ENCODE measurements around the gene BLID.

BLID gene

GRCh38 chr11:122081073-122081472 lies 34.9 kb downstream of the BLID start:
- no peak for DNase-seq (ENCODE audit: low spot score)

- DNase-seq (ENCODE audit: low spot score): no peak
Observed at GRCh38 chr11:122077459-122077858, 38.6 kb downstream of the BLID start.

- no peak for DNase-seq (ENCODE audit: low spot score)
Observed at GRCh38 chr11:122076512-122077120, 39.4 kb downstream of the BLID start.

- DNase-seq (ENCODE audit: low spot score): no peak
Observed at GRCh38 chr11:122075016-122075415, 41.0 kb downstream of the BLID start.

GRCh38 chr11:122074022-122074421 lies 42.0 kb downstream of the BLID start:
- no peak for DNase-seq (ENCODE audit: low spot score)

GRCh38 chr11:122071709-122072202 lies 44.3 kb downstream of the BLID start:
- DNase-seq (ENCODE audit: low spot score): no peak

GRCh38 chr11:122069707-122070360 lies 46.2 kb downstream of the BLID start:
- DNase-seq (ENCODE audit: low spot score): peak; percentile 75

- DNase-seq (ENCODE audit: low spot score): no peak
Observed at GRCh38 chr11:122068837-122069236, 47.2 kb downstream of the BLID start.

- DNase-seq (ENCODE audit: low spot score): no peak
Observed at GRCh38 chr11:122068141-122068540, 47.9 kb downstream of the BLID start.

Small RNAs within 50 kb of the gene (small RNA-seq; reads per million reads assigned to genes)
- gene MIR100: 0.60 to 6.9 reads per million in 2 experiments
- 2.0 to 22.5 reads per million in 2 experiments for gene MIR125B1
- 0.03 to 0.09 reads per million in 2 experiments for gene MIRLET7A2
